NCI-H128 (cell line): ENCODE measurements around the gene MAGI3.
"Not testable (repeated sequence)": the region's sequence is repeated elsewhere in the genome, so short reads cannot be mapped to it uniquely, and the experiment has no call there.

Experiments
- DNase-seq: peaks from one replicate; lab custom pipeline; 2025; ENCODE audit not compliant: unreplicated experiment; lab: John Stamatoyannopoulos, UW

The MAGI3 gene

DNA sequence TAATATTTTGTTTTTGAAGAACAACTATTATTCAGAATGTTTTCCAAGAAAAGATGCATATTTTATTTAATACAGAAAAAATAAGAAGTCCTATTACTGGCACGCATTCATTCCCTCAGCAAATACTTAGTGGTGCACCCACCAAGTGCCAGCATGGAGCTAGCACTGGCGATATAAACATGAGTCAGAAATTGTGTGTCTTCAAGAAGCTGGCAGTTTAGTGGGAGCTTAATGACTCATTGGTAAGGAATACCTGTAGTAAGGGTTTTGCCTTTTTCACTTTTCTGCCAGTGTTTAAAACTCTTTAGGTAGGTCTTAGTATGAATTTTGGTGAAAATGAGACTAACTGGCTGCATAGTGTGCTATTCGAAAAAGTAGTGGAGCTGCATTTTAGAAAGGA lies 6.3 kb downstream of the MAGI3 start:
- DNase-seq, result no peak

DNA sequence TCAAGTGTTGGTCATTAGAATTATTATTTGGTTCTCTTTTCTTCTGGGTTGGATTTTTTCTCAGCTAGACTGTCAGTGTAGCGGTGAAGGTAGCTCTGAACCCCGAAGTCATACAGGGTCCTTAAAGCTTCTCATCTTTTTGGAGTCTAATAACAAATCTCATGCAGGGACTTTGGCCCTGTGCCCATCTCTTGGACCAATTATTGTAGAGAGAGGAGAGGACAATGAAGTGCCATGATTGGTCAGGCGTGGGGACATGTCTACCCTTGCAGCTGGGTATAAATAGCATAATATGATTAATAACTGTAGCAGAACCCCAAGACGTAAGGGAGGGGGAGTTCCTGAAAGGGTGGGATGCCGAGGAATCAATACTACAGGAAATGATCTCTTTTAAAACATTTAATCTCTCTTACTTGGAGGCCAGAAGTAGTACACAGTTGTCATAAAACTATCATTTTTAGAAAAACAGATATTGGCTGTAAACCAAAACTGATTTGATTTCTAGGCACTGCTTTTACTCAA lies 8.8 kb downstream of the MAGI3 start:
- no peak for DNase-seq

DNA sequence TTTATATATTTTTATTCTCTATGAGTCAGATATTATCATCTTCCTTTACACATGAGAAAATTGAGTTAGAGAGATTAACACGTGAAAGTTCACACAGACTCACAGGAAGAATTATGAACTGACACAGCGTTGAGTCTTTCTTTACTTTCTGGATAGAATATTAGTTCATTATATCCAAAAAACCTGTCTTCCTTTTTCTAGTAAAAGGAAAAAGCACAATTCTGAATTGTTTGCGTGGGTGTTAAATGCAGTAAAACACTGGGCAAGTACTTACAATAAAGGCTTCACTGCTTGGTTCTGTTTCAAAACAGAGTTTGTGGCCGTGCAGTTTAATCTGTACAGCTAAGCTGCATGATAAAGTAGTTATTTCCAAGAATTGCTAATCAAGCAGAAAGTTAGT lies 10.8 kb downstream of the MAGI3 start:
- no peak for DNase-seq

DNA sequence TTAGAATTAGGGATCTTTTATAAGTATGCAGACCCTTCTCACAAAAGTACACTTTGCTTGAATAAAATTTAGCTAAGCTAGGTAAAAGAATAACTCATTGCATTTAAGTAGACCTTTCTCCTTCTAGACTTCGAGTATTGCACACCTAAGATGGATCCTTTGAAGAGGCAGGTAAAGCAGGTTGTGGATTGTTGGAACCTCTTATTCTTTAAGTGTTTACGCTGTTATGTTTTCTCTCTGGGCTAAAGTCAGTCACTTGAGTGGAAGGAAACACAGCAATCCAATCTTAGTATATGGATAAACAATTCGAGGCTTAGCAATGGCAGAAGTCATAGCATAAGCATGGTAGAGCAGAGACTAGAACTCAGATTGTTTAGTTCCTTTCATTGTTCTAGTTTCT lies 11.4 kb downstream of the MAGI3 start:
- DNase-seq, result no peak

DNA sequence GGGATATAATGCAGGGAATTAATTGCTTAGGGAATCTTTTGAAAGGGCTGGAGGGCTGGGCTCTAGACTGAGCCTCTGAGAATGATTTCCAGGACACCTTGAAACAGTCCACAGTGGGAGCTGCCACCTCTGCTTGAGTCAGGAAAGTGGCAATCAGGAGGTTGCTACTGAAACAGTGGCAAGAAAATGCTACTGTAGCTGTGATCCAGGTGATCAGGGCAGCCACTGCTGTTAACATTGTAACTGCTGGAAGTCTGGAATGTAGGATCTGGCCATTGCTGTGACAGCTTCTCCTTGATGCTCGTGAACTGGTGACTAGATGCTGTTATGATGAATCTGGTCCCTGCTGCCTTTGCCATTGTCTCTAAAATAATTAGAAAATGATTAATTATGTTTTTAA lies 12.8 kb downstream of the MAGI3 start:
- no peak for DNase-seq

DNA sequence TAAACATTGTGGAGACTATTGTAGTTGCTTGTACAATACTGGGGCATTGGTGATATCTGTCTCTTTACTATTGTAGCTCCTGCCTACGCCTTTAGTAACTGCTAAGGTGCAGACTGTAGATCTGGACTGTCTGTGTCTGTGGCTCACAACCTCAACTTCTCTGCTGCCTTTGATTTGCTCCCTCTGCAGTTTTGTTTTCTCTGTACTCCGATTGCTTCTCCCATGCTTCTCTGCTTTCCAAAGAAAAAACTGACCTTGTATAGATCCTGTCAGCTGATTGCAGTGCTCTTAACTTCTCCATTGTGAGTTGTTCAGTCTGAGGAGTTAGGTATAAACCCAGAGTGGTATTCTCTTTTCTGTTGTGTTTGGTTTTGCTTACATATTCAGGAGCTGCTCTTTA lies 15.3 kb downstream of the MAGI3 start:
- no peak for DNase-seq

DNA sequence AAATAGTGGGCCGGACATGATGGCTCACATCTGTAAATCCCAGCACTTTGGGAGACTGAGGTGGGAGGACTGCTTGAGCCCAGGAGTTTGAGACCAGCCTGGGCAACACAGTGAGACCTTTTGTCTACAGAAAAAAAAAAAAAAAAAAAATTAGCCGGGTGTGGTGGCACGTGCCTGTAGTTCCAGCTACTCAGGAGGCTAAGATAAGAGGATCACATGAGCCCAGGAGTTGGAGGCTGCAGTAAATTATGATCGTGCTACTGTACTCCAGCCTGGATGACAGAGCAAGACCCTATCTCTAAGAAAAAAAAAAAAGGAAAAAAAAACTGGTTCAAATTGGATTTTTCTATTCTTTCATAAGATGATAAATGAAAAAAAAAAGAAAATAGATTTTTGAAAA lies 15.8 kb downstream of the MAGI3 start:
- DNase-seq, result not testable (repeated sequence)

DNA sequence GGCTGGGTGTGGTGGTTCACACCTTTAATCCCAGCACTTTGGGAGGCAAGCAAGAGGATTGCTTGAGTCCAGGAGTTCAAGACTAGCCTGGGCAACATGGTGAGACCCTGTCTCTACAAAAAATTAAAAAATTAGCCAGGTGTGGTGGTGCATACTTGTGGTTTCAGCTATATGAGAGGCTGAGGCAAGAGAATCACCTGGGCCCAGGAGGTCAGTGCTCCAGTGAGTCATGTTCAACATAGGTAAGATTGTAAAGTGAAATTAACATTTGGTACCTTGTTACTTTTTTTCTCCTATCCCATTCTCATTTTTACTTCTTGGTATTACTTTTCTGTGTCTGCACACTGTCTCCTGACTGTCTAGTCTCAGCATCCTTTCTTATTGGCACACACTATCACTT lies 19.0 kb downstream of the MAGI3 start:
- DNase-seq, result no peak

DNA sequence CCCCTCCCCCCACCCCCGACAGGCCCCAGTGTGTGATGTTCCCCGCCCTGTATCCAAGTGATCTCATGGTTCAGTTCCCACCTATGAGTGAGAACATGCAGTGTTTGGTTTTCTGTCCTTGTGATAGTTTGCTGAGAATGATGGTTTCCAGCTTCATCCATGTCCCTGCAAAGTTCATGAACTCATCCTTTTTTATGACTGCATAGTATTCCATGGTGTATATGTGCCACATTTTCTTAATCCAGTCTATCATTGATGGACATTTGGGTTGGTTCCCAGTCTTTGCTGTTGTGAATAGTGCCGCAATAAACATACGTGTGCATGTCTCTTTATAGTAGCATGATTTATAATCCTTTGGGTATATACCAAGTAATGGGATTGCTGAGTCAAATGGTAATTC lies 21.7 kb downstream of the MAGI3 start:
- not testable (repeated sequence) for DNase-seq

DNA sequence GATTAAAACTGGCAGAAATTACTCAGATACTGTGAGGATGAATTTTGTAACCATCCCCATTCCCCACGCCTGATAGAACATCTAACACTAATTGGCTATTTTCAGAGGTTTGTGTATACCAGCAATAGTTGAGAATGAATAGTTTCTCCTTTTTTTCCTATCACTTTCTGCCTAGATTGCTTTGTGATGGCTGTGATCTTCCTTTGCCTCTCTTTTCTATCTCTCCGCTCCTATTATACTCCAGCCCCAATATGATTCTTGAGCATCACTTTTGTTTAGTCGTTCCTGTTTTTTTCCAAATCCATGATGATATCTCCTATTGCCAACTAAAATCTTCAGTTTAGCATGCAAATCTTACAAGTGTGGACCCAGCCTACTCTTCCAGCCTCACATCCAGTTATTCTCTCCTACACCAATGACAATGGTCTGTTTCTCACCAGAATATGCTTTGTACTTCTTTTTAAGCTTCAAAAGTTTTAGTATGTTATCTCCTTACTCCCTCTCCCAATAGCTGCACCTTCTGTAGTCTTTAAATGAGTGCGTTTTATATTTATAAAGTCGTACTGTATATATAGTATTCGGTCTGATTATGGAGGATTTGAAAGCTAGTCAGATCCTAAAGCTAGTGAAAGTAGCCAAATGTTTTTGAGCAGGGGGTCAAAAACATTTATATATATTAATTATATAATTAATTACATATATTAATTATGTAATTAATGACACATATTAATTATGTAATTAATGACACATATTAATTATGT lies 25.2 kb downstream of the MAGI3 start:
- no peak for DNase-seq

DNA sequence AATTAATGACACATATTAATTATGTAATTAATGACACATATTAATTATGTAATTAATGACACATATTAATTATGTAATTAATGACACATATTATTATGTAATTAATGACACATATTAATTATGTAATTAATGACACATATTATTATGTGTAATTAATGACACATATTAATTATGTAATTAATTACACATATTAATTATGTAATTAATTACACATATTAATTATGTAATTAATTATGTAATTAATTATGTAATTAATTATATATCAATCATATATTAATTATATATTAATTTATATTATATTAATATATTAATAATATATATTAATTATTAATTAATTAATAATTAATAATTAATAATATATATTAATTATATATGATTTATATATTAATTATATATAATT lies 25.8 kb downstream of the MAGI3 start:
- not testable (repeated sequence) for DNase-seq

DNA sequence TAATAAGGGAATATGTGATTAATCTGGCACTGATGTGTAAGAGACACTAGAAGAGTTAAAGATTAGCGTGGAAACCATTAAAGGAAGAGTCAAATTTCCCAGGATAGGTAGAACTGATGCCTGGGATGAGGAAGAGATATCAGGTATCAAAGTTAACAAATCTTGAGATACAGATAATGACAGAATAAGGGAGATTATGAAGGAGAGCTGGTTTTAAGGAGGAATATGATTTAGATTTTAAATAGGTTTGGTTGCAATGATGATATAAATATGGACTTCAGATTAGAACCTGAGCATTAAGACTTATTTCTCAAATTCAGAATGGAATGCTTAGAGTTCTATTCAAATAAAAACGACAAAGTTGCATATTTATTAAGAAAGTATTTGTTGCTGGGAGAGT lies 26.2 kb downstream of the MAGI3 start:
- no peak for DNase-seq

DNA sequence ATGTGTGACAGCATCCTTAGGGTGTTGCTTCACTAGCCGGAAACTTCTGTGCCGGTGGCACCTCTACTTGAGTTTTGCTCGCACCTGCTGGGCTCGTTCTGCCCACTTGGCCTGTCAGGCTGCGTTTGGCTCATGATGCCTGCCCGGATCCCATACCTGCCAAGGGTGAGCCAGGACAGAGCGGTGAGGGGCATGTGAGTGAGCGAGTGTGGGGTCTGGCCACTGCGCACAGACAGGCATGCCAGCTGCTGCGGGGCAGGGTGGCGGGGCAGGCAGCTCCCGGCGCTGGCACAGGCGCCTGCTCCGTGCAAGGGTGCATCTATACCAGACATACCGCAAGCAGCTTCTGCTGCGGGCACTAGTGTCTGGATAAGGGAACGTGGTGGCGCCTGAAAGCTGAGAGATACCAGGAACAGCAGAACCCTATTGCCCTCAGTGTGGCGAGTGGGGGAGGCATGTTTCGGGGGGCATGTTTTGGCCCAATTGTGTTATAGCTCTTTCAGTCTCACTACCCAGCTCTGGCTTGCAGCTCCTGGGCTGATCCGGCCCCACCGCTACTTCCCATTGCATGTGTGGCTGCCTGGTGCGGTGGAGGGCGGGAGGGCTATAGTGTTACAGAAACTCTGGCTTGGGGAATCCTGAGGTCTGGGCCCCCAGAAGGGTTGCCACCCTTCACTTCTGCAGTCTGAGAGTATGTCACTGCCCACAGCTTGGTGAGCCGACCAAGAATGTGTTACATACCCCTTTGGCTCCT lies 32.2 kb downstream of the MAGI3 start:
- no peak for DNase-seq

DNA sequence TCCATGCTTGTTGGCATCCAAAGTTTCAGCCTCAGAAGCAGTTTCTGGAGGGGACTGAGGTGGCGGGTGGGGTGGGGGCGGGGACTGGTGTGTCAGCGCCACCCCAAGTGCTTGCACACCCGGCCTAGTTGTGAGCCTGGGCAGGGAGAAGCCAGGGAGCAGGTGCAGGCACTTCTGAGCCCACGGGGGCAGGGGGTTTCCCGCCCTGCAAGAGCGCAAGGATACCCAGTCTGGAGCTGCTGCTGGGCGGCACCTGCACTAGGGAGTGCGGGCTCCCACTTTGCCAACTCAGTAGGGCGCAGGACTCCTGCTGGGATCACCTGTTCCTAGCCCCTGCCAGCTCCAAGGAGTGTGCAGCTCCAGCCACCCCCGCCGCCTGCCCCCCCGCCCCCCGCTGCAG lies 33.5 kb downstream of the MAGI3 start:
- DNase-seq, result no peak

DNA sequence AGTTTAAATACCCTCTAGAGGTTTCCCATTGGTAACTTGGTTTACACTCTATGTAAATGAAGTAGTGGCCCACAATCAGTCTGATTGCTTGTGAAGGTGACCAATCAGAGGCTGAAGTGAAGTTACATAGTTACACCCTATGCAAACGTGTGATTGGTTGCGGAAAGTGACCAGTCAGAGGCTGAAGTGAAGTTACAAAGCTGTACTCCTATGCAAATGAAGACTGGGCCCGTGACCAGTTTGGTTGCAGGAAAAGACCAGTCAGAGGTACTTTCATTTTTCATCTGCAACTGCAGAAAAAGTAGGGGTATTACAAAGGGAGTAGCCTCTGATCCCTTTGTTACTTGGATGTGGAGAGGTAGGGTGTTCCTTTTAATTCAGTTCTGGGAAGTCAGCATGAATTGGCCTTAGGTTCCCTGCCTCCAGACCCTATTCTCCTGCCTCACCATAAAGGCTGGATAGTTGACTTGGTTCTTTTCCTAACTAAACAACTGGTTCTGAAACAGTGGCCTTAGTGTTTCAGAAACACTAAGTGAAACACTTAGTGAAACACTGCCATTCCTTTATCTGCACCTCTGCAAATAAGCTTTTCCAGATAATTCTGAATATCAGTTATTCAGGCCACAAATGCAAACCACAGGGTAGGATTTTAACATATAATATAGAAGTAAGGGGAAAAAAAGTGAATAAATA lies 39.3 kb downstream of the MAGI3 start:
- no peak for DNase-seq

DNA sequence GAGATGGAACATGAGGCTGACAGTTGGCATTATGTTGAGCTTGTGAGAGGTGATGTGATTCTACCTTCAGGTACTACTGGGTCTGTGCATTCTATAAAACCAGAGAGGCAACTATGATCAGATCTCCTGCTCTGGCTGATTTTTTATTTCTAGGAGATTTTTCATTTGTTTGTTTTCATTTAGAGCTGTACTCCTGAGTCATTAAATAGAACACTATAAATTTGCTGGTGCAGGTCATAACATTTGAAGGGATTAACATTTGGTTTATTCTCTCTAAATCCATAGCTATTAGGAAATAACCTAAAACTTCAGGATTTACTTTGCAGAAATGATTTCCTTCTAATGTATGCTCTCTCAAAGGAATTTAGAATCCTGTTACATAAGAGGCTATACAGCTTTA lies 42.9 kb downstream of the MAGI3 start:
- no peak for DNase-seq

DNA sequence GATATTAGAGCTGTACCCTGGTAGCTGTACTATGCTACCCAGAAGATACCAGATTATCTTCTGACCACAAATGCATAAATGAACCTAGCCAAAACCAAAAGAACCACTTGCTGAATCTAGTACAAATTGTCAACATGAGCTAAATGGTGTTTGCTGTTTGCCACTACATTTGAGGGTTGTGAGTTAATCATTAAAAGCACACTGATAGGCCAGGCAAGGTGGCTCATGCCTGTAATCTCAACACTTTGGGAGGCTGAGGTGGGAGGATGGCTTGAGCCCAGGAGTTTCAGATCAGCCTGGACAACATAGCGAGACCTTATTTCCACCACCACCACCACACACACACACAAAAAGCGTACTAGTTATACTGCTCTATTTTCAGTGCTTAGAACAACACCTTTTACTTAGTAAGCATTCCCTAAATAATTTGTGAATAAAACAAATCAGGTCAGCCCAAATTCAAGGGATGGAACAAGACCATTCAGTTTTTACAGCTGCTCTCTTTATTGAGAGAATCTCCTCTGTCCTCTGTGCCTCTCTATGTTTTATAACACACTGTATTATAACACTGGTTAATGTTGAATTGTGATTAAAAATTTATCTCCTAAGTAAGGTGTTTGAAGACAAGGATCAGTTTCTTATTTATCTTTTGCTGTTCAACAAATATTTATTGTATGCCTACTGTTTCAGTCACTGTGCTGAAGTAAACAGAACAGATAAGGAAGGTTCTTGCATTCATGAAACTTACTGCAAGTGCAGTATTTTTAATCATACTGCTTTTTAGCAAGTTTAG lies 44.0 kb downstream of the MAGI3 start:
- DNase-seq, result no peak

DNA sequence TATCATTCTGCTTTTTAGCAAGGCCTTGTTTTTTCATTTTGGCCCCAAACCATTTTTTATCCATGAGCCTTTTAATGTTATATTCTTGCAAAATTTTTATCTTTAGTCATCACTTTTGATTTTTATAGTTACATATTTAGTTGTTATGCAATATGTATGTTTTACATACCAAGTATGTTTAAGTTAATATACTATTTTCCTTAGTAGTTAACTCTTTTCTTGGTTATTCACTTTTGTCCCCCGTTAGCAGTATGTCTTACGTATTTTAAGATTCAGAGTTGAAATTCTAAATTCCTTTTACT lies 44.5 kb downstream of the MAGI3 start:
- DNase-seq, result no peak

DNA sequence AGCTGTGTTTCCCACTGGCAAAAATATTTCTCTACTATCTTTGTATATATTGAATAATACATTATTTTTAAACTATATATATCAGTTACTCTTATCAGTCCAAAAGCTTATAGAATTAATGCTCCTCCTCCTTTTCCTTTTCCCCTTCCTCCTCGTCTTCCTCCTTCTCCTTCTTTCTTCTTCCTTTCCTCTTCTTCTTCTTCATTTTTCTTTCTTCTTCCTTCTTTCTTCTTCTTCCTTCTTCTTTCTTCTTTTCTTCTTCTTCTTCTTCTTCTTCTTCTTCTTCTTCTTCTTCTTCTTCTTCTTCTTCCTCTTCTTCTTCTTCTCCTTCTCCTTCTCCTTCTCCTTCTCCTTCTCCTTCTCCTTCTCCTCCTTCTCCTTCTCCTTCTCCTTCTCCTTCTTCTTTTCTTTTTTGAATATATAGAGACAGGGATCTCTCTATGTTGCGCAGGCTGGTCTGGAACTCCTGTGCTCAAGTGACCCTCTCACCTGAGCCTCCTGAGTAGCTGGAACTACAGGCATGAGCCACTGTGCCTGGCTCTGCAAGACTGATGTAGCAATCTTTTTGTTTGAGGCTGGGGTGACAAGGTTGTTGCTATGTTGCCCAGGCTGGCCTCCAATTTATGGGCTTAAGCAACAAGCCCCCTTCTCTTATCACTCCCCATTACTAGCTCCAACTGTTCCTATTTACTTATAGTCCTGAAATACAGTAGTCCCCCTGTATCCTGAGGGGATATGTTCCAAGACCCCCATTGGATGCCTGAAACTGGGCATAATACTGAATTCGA lies 47.4 kb downstream of the MAGI3 start:
- DNase-seq, result no peak

DNA sequence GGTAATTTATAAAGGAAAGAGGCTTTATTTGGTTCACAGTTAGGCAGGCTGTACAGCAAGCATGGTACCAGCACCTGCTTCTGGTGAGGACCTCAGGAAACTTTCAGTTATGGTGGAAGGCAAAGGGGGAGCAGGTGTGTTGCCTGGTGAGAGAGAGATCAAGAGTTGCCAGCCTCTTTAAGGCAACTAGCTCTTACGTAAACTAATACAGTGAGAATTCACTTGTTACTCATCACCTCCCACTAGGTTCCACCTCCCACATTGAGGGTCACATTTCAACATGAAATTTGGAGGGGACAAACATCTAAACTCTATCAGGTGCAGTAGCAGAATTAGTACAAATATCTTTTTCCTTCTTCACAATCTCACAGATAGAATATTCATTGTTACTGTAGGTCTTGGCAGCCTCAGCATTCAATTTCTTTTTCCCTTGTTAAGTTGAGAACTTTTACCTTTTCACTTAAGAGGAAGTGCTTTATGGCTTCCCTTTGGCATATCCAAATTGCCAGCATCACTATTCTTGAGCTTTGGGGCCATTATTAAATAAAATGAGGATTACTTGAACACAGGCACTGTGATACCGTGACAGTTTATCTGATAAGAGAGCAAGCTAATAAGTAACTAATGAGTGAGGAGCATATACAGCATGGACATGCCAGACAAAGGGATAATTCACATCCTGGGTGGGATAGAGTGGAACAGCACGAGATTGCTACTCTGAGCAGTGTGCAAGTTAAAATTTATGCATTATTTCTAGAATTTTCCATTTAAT lies 48.4 kb downstream of the MAGI3 start:
- DNase-seq, result no peak
